GM18498 (cell line): ENCODE results near the gene CREBL2.
"Not testable (repeated sequence)": the region's sequence is repeated elsewhere in the genome, so short reads cannot be mapped to it uniquely, and the experiment has no call there.

Experiments used
- ATAC-seq: cut with Tn5 transposase; IDR thresholded peaks from one replicate; pipeline ENCODE4 v1.9.1; 2021; ENCODE audit warnings: mild to moderate bottlenecking, moderate library complexity; ENCODE audit not compliant: unreplicated experiment

The CREBL2 gene

DNA sequence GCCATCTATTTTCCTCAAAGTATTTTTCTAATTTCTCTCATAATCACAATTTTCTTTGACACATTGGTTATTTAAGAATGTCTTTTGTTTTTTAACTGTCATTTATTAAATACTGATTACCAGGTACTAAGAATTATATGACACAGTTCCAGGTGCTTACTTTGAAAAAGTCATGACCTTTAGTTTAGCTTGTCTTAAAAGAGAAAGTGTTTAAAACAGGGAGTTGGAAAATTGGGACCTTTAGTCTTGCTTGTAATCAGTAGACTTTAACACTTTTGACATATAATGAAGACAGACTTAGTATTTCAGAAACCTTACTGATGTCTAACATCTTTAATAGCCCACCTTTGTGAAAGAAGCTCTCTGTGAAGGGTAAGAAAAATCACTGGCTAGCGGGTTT is 19.2 kb downstream of the CREBL2 start:
- ATAC-seq: no peak

DNA sequence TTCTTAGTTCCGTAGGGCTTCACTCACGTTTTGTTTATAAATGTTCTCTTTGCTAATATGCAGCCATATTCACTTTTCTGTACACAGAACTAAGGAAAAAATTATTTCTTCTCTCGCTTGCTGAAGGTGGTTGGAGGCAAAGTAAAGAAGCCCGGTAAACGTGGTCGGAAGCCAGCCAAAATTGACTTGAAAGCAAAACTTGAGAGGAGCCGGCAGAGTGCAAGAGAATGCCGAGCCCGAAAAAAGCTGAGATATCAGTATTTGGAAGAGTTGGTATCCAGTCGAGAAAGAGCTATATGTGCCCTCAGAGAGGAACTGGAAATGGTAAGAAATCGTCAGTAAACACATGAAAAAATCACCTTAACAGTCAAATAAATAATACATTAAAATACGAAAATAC is 24.0 kb downstream of the CREBL2 start:
- ATAC-seq: no peak

DNA sequence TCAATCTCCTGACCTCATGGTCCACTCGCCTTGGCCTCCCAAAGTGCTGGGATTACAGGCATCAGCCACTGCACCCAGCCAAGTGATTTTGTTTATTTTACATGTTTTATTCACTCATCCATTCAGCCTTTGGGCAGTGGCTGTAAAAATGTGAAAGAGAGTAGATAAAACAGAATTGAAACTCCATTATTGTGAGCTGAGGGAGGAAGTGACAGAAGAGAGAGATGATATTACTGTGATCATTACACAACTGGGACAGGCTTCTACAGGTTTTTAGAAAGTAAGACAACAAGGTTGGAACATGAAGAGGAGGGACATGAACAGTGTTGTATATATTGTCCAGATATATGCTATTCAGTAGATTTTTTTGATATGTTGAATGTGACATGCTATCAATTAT is 25.0 kb downstream of the CREBL2 start:
- peak; percentile 65 for ATAC-seq

DNA sequence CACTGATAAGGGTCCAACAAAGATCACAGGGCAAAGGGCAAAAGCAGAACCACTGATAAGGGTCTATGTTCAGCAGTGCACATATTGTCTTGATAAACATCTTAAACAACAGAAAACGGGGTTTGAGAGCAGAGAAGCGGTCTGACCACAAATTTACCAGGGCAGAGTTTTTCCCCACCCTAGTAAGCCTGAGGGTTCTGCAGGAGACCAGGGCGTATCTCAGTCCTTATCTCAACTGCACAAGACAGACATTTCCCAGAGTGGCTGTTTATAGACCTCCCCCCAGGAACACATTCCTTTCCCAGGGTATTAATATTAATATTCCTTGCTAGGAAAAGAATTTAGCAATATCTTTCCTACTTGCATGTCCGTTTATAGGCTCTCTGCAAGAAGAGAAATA is 28.3 kb downstream of the CREBL2 start:
- not testable (repeated sequence) for ATAC-seq

DNA sequence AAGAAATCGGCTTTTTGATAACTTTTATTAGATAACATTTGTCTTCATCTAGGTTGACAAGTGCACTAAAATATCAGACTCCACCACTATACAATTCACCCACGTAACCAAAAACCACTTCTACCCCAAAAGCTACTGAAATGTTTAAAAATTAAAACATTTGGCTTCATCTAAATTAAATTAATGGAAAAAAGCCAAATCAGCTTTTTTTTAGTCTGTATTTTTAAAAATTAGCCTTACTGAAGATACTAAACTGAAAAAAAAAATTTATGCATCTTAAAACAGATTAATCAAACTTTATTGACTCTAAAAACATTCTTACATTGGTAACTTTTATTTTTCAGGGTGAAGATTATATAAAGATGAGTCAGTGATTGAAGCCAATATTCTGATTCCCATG is 30.0 kb downstream of the CREBL2 start:
- no peak for ATAC-seq

DNA sequence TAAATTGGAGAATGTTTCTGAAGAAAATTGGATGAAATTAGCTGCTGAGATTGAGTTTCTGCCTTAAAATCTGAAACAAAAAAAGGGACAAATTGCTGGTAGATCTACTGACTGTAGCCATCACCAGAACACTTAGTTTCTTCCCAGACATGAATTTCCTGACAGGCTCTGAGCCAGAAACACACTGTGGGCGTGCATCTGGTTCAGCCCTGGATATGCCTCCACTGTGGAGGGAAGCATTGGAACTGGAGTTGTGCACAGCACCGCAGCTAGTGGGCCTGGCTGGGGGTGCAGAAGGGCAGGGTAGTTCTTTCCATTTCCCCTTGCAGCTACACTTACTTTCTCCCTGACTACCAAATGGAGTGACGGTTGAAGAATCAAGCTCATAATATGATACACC is 31.2 kb downstream of the CREBL2 start:
- no peak for ATAC-seq

DNA sequence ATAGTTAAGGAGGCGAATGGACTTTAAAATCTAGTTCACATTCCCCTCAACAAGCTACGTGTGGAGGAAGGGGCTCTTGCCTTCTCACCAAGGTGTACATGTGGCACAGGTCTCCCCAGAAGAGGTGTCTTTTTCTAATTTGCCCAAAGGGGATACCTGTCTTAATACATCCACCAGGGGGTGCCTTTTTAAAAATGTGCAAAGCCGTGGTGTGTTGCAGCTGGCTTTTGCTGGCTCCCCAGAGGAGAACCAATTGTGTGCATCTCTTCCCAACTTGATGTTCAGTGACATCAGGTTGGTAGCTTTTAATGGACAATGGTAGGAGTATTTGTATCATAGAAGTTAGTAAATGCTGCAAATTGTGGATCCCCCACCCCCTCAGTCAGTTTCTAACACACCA is 33.8 kb downstream of the CREBL2 start:
- ATAC-seq: peak; percentile 59

DNA sequence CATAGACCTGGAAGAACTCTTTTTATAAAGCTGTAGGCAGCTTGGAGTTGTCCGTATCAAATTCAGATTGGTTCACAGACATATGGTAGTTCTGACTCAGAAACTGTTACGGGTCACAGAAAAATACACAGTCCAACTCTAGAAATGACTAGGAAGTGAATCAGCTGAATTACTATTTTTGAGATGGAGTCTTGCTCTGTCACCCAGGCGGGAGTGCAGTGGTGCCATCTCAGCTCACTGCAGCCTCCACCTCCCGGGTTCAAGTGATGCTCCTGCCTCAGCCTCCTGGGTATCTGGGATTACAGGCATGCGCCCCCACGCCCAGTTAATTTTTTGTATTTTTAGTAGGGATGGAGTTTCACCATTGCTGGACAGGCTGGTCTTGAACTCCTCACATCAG is 34.3 kb downstream of the CREBL2 start:
- peak; percentile 72 for ATAC-seq

DNA sequence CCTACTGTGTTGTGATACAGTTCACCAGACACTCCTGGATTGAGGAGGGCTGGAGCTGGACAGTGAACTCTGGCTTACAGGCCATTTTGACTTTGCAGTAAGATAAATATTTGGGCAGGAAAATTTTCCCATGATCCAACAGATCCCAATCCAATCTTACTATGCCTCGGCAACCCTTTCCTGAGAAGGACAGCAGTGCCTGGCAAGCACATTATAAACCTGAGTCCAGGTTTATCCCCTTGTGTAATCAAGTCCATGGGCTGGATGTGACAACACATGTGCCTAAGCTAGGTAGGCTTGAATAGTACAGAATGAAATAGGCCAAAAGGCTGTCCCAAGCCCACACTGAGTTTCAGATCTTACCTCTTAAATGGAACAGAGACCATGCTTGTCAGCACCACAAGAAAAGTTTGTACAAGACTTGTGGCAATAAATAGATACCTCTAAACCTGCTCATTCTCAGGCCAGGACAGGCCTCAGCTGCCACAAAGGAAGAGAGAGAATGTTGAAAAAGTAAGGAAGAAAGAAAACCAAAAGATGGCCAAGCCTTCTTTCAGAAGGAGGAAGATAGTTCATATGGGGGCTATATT is 34.9 kb downstream of the CREBL2 start:
- no peak for ATAC-seq

DNA sequence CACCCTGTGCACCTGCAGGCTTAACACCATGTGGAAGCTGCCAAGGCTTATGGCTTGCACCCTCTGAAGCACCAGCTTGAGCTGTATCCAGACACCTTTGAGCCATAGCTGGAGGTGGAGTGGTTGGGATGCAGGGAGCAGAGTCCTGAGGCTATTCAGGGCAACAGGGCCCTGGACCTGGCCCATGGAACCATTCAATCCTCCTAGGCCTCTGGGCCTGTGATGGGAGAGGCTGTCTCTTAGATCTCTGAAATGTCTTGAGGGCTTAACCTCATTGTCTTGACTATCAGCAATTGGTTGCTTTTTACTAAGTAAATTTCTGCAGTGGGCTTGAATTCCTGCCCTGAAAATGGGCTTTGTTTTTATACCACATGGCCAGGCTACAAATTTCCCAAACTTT is 36.6 kb downstream of the CREBL2 start:
- ATAC-seq: no peak

DNA sequence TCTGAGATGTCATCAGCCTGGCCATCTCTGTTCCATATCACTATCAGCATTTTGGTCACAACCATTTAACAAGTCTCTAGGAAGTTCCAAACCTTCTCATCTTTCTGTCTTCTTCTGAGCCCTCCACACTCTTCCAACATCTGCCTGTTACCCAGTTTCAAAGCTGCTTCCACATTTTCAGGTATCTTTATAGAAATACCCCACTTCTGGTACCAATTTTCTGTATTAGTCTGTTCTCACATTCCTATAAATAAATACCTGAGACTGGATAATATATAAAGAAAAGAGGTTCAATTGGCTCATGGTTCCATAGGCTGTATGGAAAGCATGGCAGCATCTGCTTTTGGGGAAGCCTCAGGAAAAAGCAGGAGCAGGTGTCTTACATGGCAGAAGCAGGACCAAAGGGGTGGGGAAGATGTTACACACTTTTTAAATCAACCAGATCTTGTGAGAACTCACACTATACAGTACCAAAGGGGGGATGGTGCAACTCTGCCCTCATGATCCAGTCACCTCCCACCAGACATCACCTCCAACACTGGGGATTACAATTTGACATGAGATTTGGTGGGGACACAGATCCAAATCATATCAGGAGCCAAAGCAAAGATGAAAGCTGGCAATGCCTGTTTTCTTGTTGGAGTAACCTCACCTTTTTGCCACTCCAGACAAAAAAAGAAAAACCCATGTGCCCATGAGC is 37.4 kb downstream of the CREBL2 start:
- ATAC-seq: no peak

DNA sequence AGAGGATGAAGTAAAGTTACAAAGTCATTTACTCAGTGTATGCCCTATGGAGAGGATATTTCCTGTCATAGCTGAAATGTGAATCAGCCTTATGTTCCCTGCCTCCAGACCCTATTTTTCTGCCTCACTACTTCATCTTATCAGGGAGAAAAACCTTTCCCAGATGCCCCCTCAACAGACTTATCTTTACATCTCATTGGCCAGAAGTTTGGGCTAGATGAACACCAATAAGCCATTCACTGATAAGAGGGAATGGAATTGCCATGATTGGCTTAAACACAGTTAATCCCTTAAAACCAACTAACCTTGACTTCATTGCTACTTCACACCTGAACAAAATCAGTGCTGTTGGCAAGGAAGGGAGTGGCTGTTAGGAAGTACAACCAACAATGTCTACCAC is 40.1 kb downstream of the CREBL2 start:
- no peak for ATAC-seq

DNA sequence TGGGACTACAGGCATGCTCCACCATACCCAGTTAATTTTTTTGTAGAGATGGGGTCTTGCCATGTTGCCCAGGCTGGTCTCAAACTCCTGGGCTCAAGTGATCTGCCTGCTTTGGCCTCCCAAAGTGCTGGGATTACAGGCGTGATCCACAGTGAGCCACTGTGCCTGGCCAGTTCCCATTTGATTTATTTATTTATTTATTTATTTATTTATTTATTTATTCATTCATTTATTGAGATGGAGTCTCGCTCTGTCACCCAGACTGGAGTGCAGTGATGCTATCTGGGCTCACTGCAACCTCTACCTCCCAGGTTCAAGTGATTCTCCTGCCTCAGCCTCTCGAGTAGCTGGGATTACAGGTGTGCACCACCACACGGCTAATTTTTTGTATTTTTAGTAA is 41.0 kb downstream of the CREBL2 start:
- not testable (repeated sequence) for ATAC-seq

DNA sequence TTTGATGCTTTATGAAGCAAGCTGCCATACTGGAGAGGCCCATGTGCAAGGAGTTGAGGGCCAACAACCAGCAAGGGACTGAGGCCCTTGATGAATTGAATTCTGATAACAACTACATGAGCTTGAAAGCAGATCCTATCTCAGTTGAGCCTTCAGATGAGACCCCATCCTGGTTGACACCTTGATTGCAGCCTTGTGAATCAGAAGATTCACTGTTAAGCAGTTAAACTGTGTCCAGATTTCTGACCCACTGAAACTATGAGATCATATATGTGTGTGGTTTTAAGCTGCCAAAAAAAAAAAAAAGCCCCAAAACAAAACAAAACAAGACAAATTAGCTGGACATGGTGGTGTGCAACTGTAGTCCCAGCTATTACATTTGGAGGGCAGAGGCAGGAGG is 42.2 kb downstream of the CREBL2 start:
- no peak for ATAC-seq

DNA sequence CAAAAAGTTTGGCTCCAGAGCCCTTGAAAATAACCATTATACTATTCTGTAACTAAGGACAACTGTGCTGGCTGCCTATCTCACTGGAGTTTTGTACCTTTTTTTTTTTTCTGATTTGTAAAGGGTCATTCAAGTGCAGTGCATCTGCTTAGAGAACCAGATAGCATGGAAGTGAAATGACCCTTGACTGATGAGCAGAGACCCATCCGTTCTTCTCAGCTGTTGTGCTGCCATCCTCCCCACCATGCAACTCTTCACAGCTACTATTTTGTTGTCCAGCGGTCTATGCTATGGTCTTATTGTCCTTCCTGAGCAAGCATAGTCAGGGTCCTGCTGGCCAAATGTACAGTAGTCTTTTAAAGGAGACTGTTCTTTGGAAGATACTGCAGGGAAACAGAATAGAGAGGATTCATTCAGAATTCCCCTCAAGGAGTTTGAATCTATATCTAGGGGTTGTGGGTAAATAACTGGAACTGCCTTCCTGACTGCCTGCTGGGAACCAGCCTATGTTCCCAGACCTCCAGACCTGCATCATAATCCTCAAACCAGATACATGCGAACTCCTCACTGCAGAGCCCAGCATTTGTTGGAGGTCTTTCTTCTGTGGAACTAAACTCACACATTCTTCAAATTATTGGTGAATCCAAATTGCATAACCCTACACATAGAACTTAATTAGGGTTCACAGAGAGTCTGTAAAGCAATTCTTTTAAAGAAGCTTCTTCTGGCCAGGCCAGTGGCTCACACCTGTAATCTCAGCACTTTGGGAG is 43.2 kb downstream of the CREBL2 start:
- ATAC-seq: no peak

DNA sequence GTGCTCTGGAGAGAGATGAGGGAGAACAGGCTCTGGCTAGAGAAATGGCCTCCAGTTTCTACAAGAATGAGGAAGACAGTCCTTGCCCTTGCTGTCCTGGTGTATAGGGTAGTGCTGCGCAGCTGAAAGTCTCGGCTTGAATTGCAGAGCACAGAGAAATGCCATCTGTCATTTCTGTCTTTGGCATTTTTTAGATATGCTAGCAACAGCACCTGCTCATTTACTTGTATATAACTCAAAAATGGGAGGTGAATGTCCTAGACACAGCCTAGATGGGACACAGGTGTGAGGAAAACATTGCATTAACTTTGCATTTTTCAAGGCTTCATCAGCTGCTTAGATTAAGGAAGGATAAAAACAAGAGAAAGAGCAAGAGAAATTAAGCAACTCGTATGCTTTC is 48.5 kb downstream of the CREBL2 start:
- ATAC-seq: no peak

DNA sequence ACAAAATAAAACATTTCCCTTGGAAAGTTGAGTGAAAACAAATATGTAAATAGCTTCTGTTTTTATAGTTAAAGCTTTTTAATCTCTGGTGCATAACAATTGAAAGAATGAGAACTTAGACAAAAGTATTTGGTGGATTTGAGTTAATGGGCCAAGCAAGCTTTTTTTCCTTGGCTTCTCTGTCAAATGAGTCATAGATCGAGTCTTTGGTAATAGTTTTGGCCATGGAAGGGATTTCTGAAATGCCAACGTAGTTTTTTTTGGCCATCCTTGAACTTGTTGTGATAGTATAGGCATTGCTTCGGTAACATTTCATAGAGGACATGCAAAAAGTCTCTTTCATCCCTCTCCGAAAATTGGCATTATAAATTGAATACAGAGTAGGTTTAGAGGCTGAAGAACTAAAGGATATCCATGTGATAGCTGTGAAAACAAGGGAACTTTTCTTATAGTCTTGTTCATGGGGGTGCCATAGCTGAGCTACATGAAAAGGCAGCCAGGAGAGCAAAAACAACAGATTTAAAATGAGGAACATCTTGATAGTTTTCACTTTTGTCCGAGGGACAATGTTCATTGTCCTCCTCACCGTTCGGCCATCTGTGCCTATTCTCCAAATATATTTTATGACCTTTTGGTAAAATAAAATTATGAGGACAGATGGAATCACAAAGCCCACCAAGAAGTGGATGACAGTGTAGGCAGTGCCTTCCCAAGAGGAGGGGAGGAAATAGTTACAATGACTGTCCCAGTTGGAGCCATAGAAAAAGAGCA is 49.6 kb downstream of the CREBL2 start:
- ATAC-seq: no peak

DNA sequence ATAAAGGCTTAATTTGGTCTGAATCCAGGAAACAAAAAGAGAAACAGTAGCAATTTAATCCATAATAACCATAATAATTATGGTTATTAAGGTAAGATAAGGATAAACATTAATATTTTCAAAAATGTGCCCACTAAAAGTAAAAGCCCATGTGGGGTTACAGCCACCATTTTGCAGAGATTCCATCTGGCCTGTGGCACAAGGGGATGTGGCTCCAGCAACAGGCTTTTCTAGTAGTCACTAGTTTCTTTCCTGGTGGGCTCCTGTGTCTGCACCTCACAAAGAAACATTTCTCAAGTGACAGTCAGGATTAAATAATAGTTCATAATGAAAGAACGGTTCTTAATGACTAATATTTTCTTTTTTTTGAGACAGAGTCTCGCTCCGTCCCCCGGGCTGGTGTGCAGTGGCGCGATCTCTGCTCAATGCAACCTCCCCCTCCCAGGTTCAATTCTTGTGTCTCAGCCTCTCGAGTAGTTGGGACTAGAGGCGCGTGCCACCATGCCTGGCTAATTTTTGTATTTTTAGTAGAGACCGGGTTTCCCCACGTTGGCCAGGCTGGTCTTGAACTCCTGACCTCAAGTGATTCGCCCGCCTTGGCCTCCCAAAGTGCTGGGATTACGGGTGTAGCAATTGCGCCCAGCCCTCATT is 52.1 kb downstream of the CREBL2 start:
- ATAC-seq: no peak

DNA sequence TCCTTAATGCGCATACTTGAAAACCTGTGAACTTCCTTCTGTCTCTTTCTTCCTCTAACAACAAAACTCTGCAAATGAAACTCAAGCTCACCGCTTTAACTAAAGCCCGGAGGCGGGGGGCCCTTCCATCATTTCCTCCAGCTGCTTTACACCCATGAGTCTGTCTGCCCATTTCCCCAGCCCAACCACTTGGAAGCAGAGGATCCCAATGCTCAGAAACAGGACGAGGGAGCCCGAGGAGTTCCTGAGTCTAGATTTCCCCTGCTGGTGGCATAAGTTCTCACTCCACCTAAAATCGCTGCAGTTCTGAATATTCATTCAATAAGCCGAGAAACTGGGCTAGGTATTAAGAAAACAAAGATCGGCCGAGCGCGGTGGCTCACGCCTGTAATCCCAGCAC is 53.5 kb downstream of the CREBL2 start:
- no peak for ATAC-seq

DNA sequence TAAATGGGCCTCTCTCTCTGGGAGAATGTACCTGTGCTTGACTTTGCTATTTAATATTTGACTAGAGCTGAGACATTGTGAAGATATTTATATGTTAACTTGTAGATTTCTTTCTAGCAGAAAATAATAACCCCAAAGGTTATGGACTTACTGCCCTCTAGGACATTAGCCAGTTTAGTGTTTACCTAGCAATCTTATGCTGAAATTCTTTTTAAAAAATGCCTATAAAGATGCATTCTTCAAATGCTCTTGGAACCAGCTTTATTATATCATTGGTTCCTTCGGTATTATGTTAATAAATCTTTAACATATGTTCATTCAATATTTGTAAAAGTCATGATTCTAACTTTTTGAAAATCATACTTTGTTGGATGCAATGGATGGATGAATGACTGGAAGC is 56.3 kb downstream of the CREBL2 start:
- no peak for ATAC-seq

DNA sequence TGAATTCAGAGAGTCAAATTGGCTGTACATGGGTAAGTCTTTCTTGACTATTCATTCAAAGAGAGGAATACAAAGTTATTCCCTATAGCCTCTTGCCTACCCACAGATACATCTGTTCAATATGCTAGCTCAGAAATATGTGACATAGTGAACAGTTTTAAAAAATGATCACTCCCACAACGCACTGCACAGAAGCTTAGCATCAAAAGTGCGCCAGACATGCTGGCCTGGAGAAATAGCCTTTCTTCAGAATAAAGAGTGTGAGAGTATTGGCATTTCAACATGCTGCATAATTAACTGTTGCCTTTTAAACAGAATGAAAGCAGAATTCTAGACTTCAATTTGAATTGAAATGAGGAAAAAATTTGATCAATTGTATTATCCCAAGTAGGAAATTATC is 57.3 kb downstream of the CREBL2 start:
- ATAC-seq: no peak
